Osteoblast (primary cell): ENCODE data around the gene CA7. TPM values are rescaled to one million over a fixed set of nuclear protein-coding genes. Genes with fewer than 3 reads are reported as not detected.
A peak's percentile ranks its signal among the peaks of the same experiment; 100 is the strongest.

Experiments
- DNase-seq: peaks from one replicate; pipeline ENCODE4 v3.0.0; 2011; ENCODE audit warnings: low spot score, mixed read lengths; ENCODE audit not compliant: insufficient read length; ENCODE audit errors: missing footprints
- H2AFZ ChIP-seq: 2 replicates; pipeline ENCODE4 v1.6.0; 2011; ENCODE audit warnings: mild to moderate bottlenecking, low read length
- H3K27ac ChIP-seq: 2 replicates; pipeline ENCODE4 v1.5.1; 2011; ENCODE audit warnings: mild to moderate bottlenecking, low read depth, low read length, moderate library complexity
- H3K27me3 ChIP-seq: 2 replicates; pipeline ENCODE4 v1.6.0; 2012; ENCODE audit warnings: mild to moderate bottlenecking, control low read depth, inconsistent platforms, low read length, moderate library complexity; ENCODE audit not compliant: insufficient read depth
- H3K36me3 ChIP-seq: 2 replicates; pipeline ENCODE4 v1.5.1; 2011; ENCODE audit warnings: mild to moderate bottlenecking, low read length, control low read depth, moderate library complexity; ENCODE audit not compliant: insufficient read depth
- H3K4me1 ChIP-seq: 2 replicates; pipeline ENCODE4 v1.5.1; 2011; ENCODE audit warnings: mild to moderate bottlenecking, low read length, control low read depth, moderate library complexity; ENCODE audit not compliant: insufficient read depth
- H3K4me2 ChIP-seq: 2 replicates; pipeline ENCODE4 v1.6.0; 2011; ENCODE audit warnings: mild to moderate bottlenecking, low read length; ENCODE audit not compliant: insufficient read depth
- H3K4me3 ChIP-seq: fragments of 200-600 bp; sonication (generic); 3 replicates; pipeline ENCODE4 v1.5.1; 2012; ENCODE audit warnings: mild to moderate bottlenecking, low read length, inconsistent platforms; ENCODE audit not compliant: insufficient read depth
- H3K79me2 ChIP-seq: 2 replicates; pipeline ENCODE4 v1.6.0; 2012; ENCODE audit warnings: mild to moderate bottlenecking, low read length, control low read depth, inconsistent platforms; ENCODE audit not compliant: insufficient read depth
- H3K9me3 ChIP-seq: 2 replicates; pipeline ENCODE4 v1.5.1; 2011; ENCODE audit warnings: low read depth, low read length, control low read depth
- H4K20me1 ChIP-seq: 2 replicates; pipeline ENCODE4 v1.6.0; 2012; ENCODE audit warnings: mild to moderate bottlenecking, low read length, control low read depth; ENCODE audit not compliant: insufficient read depth
- total RNA-seq: library from RNA; depleted of rRNA; stranded (reverse); fragments of >200 nt; gene quantifications from 2 replicates; pipeline ENCODE4 v1.2.3, GENCODE V29; 2012
- TF ChIP-seq, protein P1 (sequence below): IDR thresholded peaks from 2 replicates; pipeline ENCODE4 v1.5.1; 2011; ENCODE audit warnings: mild to moderate bottlenecking, low read depth, low read length, moderate library complexity; ENCODE audit errors: extremely low read depth

CA7 gene
- total RNA-seq = not detected in 2 replicates

DNA sequence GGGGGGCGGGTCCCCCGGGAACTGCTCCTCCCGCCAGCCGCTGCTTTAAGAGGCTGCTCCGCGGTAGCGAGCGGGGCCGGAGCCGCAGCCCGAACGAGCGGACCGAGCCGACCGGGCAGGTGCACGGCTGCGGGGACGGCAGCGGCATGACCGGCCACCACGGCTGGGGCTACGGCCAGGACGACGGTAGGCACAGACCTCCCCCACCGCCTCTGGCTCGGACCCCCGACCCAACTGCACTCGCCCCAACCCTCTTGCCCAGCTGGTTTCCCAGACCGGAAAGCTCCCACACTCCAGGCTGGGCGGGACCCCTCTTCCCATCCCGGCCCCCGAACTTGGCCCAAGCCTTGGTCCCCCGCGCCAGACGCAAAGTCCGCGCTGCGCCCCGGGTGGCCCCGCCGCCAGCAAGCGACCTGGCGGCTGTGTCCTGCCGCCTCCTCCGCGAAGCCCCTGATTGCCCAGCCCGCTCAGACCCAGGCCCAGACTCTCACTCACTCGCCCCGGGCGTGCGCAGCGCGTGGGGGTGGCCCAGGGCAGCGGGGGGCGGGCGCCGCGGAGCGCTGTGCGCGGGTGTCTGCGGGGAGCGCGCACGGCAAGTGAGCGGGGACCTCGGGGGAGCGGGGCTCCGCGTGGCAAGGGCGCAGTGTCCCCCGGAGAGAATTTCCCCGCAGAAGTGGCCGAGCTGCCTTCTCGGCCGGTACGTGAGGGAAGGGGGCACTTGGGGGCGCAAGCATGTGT, at the start of gene CA7:
CA7 (plus strand) TSS at position 73 of the 738 bp plus-strand sequence; CDS start at position 147, 74 bp downstream.
- H3K27me3 ChIP-seq = peaks cover 61% of the 10 kb centered on the region
- TF ChIP-seq, protein P1, sequence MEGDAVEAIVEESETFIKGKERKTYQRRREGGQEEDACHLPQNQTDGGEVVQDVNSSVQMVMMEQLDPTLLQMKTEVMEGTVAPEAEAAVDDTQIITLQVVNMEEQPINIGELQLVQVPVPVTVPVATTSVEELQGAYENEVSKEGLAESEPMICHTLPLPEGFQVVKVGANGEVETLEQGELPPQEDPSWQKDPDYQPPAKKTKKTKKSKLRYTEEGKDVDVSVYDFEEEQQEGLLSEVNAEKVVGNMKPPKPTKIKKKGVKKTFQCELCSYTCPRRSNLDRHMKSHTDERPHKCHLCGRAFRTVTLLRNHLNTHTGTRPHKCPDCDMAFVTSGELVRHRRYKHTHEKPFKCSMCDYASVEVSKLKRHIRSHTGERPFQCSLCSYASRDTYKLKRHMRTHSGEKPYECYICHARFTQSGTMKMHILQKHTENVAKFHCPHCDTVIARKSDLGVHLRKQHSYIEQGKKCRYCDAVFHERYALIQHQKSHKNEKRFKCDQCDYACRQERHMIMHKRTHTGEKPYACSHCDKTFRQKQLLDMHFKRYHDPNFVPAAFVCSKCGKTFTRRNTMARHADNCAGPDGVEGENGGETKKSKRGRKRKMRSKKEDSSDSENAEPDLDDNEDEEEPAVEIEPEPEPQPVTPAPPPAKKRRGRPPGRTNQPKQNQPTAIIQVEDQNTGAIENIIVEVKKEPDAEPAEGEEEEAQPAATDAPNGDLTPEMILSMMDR = no peak
- peak within 1 kb of the TSS; percentile 64 for H3K4me2 ChIP-seq
- H4K20me1 ChIP-seq = no peaks in the 10 kb centered on the region
- H3K4me1 ChIP-seq = no peaks in the 10 kb centered on the region
- no peaks in the 10 kb centered on the region for H3K79me2 ChIP-seq
- DNase-seq = peak; percentile 74
- peak within 1 kb of the TSS; percentile 54 for H3K4me3 ChIP-seq
- no peak within 1 kb of the TSS for H3K27ac ChIP-seq
- H3K9me3 ChIP-seq = no peaks in the 10 kb centered on the region
- no peak within 1 kb of the TSS for H2AFZ ChIP-seq
- no peaks in the 10 kb centered on the region for H3K36me3 ChIP-seq

DNA sequence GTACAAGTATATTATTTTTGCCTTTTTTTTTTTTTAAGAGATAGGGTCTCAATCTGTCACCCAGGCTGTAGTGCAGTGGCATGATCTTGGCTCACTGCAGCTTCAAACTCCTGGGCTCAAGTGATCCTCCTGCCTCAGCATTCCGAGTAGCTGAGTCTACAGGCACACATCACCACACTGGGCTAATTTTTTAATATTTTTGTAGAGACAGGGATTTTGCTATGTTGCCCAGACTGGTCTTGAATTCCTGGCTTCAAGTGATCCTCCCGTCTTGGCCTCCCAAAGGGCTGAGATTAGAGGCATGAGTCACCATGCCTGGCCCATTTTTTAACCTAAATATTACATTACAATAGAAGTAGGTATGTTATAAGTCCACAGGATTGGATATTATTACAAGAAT, 46.1 kb upstream of the CA7 start:
- no peaks in the 10 kb centered on the region for H3K27me3 ChIP-seq
- DNase-seq = no peak
- no peaks in the 10 kb centered on the region for H4K20me1 ChIP-seq
- no peak overlapping the region for H3K27ac ChIP-seq
- no peaks in the 10 kb centered on the region for H3K79me2 ChIP-seq
- H3K4me2 ChIP-seq = no peak overlapping the region
- no peaks in the 10 kb centered on the region for H3K4me1 ChIP-seq
- no peak overlapping the region for H2AFZ ChIP-seq
- H3K36me3 ChIP-seq = peaks cover 16% of the 10 kb centered on the region
- no peak overlapping the region for H3K4me3 ChIP-seq
- H3K9me3 ChIP-seq = no peaks in the 10 kb centered on the region
- TF ChIP-seq, protein P1 = no peak

DNA sequence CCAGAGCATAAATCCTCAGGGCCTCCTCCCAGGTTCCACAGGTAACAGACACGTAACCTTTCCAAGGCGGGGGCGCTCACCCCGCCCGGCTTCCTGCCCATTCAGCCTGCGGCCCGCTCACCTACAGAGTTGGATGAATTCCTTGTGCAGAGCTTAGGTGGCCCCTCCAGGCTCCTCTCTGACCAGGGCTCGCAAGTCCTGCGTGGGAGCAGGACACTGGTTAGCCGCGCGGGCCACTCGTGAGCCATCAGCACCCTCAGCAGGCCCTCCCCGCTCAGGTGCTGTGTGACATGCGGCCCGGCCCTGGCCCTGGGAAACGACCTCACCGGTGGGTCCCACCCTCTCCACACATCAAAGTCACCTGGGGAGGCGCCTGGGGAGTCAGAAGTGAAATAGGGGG, 43.4 kb upstream of the CA7 start:
- Histone ChIP-seq H3K27me3 (no peaks in the 10 kb centered on the region), H2AFZ (no peak overlapping the region), H3K4me2 (no peak overlapping the region), H3K36me3 (peaks cover 36% of the 10 kb centered on the region), H3K79me2 (no peaks in the 10 kb centered on the region), H3K4me3 (no peak overlapping the region), H3K27ac (no peak overlapping the region), H4K20me1 (no peaks in the 10 kb centered on the region), H3K4me1 (no peaks in the 10 kb centered on the region), H3K9me3 (no peaks in the 10 kb centered on the region)
- DNase-seq = no peak
- TF ChIP-seq, protein P1 = no peak

DNA sequence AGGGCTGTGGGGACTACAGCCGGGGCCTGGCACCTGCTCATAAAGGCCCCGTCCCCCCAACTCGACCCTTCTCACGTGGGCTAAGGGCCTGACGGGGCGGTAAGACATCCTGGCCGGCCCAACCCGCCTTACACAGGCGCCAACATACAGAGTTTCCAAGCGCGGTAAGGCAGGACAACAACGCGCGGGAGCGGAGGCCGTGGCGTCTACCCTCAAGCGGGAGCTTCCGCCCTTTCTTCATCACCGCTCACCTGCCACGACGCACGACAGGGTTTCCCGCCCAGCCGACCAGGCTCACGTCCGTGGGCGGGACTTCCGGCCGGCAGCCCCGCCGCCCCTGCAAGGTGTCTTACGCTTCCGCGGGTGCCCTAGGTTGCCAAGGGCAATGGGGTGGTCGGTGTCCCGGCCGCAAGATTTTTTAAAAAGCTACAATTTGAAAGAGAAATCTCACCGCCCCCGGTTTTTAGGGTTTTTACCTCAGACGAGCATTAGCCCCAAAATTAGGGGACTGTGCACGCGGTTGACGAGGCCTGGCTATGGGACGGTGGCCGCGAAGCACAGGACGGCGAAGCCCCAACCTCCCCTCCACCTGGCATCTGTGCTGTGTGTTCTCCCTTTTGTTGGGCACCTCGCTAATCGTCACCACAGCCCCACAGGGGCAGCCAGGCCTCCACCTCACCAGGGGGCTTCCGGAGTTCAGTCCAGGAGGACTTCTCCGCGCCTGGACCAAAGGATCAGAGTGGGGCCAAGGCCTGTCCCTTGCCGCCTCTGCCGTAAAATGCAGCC, 42.7 kb upstream of the CA7 start, which contains the start of gene TERB1:
TERB1 (minus strand) TSS at position 265 of the 786 bp plus-strand sequence. CDS start 4,786 bp downstream, outside the sequence.
- Histone ChIP-seq H3K27ac (no peak within 1 kb of the TSS), H2AFZ (no peak within 1 kb of the TSS), H3K27me3 (no peaks in the 10 kb centered on the region), H3K4me1 (no peaks in the 10 kb centered on the region), H3K79me2 (no peaks in the 10 kb centered on the region), H3K9me3 (no peaks in the 10 kb centered on the region), H4K20me1 (no peaks in the 10 kb centered on the region), H3K4me2 (no peak within 1 kb of the TSS), H3K4me3 (no peak within 1 kb of the TSS), H3K36me3 (peaks cover 42% of the 10 kb centered on the region)
- no peak for DNase-seq
- TF ChIP-seq, protein P1 = no peak
